Measurements from ENCODE around the gene OR6C76.
"Not testable (repeated sequence)": the region's sequence is repeated elsewhere in the genome, so short reads cannot be mapped to it uniquely, and the experiment has no call there.

Gene OR6C76

DNA sequence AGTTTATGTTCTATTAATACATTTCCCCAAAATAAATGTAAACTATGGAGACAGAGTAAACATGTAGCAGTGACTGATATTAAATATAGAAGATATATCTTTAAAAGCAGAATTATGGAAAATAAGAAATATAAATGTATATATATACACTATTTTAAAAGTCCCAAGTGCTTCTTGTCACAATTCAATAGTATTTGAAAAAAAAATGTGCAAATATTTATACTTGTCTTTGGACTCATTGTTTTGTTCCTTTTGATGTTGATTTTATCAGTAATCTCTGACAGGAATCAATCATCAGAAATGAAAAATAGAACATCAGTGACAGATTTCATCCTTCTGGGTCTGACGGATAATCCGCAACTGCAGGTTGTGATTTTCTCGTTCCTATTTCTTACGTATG lies at the start of gene OR6C76:
OR6C76 (plus strand) TSS at position 301 of the 400 bp plus-strand sequence; CDS start at position 301, 0 bp downstream.
- no peak for DNase-seq

DNA sequence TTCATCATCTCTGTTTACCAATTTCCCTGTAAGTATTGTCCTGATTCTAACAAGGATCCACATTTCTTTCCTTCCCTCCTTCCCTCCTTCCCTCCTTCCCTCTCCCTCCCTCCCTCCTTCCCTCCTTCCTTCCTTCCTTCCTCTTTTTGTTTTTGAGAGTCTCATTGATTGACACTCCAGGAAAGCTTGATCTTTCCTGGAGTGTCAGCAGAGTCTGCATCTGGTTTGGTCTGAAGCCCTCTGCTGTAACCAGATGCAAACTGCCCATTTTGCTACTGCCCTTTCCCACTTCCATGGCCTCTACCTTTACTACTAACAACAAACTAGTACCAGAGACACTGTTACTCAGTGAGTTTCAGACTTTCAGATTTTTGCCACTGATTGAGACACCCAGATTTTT lies 40.2 kb upstream of the OR6C76 start:
- DNase-seq: no peak

DNA sequence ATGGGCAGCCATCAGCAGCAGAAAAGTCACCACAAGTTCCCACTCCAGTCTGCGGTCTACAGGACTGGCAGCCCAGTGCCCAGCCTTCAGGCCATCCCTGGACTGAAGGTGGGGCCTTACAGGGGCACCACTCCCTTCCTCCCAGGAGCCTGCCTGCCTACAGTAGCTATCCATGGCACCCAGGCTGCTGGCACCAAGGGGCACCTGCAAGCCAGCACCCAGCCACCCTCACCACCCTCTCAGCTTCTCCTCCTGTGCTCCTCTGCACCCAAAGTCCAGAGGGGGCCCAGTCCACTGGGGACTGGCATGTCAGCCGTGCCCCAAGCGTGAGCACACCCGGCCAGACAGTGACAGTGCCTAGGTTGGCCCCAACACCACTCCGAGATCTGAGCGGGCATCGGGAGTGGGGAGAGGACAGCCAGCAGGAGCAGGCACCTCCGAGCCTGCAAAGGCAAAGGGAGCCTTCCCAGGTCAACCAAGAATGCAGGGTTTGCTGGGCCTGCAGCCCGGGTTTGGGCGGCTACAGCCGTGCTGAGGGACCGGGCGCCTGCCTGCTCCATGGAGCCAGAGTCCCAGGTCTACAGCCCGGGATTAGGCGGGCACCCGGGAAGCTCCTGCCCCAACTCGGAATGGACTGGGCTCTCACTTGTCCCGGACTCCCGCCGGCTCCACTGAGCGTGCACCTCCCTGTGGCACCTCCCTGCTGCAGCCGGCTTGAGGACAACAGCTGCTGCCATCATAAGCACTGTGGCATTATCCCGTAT lies 33.8 kb upstream of the OR6C76 start:
- no peak for DNase-seq

GRCh38 chr12:55396326-55396725 lies 29.7 kb upstream of the OR6C76 start:
- DNase-seq: no peak

GRCh38 chr12:55400229-55400628 lies 25.8 kb upstream of the OR6C76 start, which contains the start of gene OR6C65:
OR6C65 (plus strand) TSS chr12:55400529; CDS start chr12:55400529, 0 bp downstream.
- no peak for DNase-seq

GRCh38 chr12:55407866-55408265 lies 18.2 kb upstream of the OR6C76 start:
- DNase-seq: no peak

- not testable (repeated sequence) for DNase-seq
These were observed 16.9 kb upstream of the OR6C76 start for GRCh38 chr12:55409133-55409532.

GRCh38 chr12:55412138-55412537 lies 13.9 kb upstream of the OR6C76 start:
- not testable (repeated sequence) for DNase-seq

GRCh38 chr12:55413498-55414388 lies 12.3 kb upstream of the OR6C76 start:
- DNase-seq: not testable (repeated sequence)

- DNase-seq: not testable (repeated sequence)
These were observed 11.6 kb upstream of the OR6C76 start for GRCh38 chr12:55414396-55414823.

- not testable (repeated sequence) for DNase-seq
These were observed 11.2 kb upstream of the OR6C76 start for GRCh38 chr12:55414889-55415288.

- DNase-seq: no peak
These were observed 9.1 kb upstream of the OR6C76 start for GRCh38 chr12:55416961-55417360.

DNA sequence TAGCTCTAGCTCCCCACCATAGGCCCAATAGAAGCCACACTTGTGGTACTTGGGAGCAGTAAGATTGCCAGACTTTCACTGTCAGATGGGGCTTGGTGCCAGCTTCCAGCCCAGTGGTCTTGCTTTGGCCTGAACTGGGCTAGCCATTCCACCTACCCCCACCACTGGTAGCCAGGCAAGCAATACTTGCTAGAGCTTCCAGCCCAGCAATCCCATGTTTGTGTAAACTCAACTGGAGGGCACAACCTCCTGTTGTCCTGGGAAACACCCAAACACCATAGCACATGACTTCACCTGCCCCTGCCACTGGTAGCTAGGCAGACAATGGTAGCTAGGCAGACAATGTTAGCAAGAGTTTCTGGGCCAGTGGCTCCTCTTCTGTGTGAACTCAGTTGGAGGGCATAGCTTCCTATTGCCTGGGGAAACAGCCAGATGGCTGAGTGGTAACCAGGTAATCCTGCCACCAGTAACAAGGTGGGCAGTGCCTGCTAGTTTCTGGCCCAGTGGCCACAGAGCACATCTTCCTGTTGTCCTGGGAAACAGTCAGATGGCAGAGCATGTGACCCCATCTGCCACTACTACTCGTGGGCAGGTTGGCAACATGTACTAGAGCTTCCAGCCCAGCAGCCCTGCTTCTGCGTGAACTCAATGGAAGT lies 5.6 kb upstream of the OR6C76 start:
- no peak for DNase-seq

GRCh38 chr12:55428331-55429243 lies 2.5 kb downstream of the OR6C76 start:
- no peak for DNase-seq

- DNase-seq: not testable (repeated sequence)
These were observed 15.2 kb downstream of the OR6C76 start for GRCh38 chr12:55441233-55441632.

DNA sequence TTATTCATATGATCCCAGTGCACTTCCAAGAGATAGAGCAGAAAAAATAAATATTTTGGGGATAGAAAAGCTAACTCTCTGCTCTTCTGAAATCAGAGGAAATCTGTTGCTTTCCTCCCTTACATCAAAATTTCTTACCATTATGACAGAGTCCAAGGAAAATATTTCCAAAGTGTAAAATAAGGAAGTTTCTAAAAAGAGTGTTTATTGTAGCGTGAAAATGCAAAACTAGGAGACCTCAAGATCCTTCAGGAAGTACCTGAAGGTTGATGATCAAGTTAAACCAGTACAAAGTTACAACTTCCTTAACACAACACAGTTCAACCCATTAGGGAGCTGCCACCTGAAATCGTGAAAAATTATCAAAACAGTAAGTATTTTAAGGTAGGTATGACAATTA lies 17.7 kb downstream of the OR6C76 start, which contains the start of gene OR6C2:
OR6C2 (plus strand) TSS at position 301 of the 400 bp plus-strand sequence. CDS start 8,138 bp downstream, outside the sequence.
- no peak for DNase-seq

DNA sequence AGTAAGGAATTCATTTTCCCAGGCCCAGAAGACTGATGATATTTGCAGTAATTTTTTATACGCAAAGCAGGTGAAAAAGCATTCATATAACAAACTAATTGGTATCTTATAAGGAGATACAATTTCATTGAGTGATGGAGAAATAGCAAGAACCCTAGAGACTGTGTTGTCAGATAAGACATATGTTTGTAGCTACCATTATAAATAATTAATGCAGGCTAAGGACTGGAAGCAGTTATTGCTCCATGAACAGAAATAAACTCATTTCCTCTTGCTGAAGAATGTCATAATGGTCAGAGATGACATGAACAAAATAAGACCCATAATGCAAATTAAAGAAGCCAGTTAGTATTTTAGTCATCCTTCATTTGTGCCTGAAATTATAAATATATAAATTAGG lies 19.3 kb downstream of the OR6C76 start:
- DNase-seq: no peak

DNA sequence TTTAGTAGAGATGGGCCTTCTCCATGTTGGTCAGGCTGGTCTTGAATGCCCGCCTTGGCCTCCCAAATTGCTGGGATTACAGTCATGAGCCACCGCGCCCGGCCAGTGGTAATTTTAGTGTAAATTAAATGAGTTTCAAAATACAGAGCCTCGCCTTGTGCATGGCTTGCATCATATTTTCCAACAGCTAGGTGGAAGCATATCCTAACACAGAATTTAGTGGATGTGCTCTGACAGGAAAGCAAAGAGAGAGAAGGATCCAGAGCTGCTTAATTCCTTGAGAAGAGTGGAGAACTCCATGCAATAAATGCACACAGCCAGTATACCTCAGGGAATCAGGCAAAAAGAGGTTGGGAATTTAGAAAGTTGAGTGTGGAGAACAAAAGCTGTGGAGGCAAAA lies 20.3 kb downstream of the OR6C76 start:
- DNase-seq: no peak

GRCh38 chr12:55448825-55449224 lies 22.8 kb downstream of the OR6C76 start:
- DNase-seq: no peak

GRCh38 chr12:55464926-55465325 lies 38.9 kb downstream of the OR6C76 start:
- not testable (repeated sequence) for DNase-seq

DNA sequence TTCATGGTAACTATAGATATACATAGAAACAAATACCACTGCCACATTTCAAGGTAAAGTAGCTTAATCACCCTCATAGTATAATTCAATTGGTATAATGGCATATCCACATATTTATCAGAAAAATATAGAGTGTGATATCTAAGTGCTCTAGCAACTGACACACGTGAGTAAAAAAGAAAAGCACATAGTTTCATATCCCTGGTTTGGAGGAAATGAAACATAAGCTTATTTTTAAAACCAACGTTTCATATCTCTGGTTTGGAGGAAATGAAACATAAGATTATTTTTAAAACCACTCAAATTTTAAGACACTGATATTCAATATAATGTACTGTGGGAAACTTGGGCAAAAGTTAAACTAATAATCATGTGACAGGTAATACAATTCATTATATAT lies 41.8 kb downstream of the OR6C76 start:
- no peak for DNase-seq

GRCh38 chr12:55469291-55469690 lies 43.2 kb downstream of the OR6C76 start:
- no peak for DNase-seq
